Mucosa of stomach (tissue), 1 donor: ENCODE results near the gene CRYGD.
A peak's percentile ranks its signal among the peaks of the same experiment; 100 is the strongest.
"Not testable (repeated sequence)": the region's sequence is repeated elsewhere in the genome, so short reads cannot be mapped to it uniquely, and the experiment has no call there.

Source experiments
- H3K27me3 ChIP-seq: one replicate; pipeline ENCODE4 v1.7.0; 2013; ENCODE audit warnings: mild to moderate bottlenecking, low read length; ENCODE audit not compliant: control insufficient read depth, insufficient read depth
- H3K36me3 ChIP-seq: one replicate; pipeline ENCODE4 v1.7.0; 2013; ENCODE audit warnings: low read length; ENCODE audit not compliant: control insufficient read depth, insufficient read depth
- H3K4me1 ChIP-seq: one replicate; pipeline ENCODE4 v1.7.0; 2013; ENCODE audit warnings: mild to moderate bottlenecking, low read length; ENCODE audit not compliant: control insufficient read depth, insufficient read depth
- H3K4me3 ChIP-seq: one replicate; pipeline ENCODE4 v1.7.0; 2013; ENCODE audit warnings: low read length
- H3K9ac ChIP-seq: one replicate; pipeline ENCODE4 v1.7.0; 2013; ENCODE audit warnings: mild to moderate bottlenecking, low read length, moderate library complexity
- H3K9me3 ChIP-seq: one replicate; pipeline ENCODE4 v1.7.0; 2013; ENCODE audit warnings: mild to moderate bottlenecking, low read length, moderate library complexity; ENCODE audit not compliant: control insufficient read depth
- donor health status: Pancreatic carcinoma.

CRYGD gene

GRCh38 chr2:208142925-208143799 lies 18.8 kb upstream of the CRYGD start:
- peaks cover 6% of the 10 kb centered on the region for H3K4me1 ChIP-seq
- no peaks in the 10 kb centered on the region for H3K36me3 ChIP-seq
- H3K9ac ChIP-seq = no peak overlapping the region
- H3K9me3 ChIP-seq = no peaks in the 10 kb centered on the region
- H3K27me3 ChIP-seq = peaks cover 5% of the 10 kb centered on the region
- H3K4me3 ChIP-seq = no peak overlapping the region

GRCh38 chr2:208142240-208142924 lies 18.1 kb upstream of the CRYGD start:
- H3K9me3 ChIP-seq = no peaks in the 10 kb centered on the region
- peaks cover 6% of the 10 kb centered on the region for H3K4me1 ChIP-seq
- H3K27me3 ChIP-seq = peaks cover 4% of the 10 kb centered on the region
- no peaks in the 10 kb centered on the region for H3K36me3 ChIP-seq
- H3K9ac ChIP-seq = no peak overlapping the region
- no peak overlapping the region for H3K4me3 ChIP-seq

- Histone ChIP-seq H3K27me3 (no peaks in the 10 kb centered on the region), H3K4me1 (peaks cover 30% of the 10 kb centered on the region), H3K4me3 (no peak overlapping the region), H3K9ac (no peak overlapping the region), H3K36me3 (no peaks in the 10 kb centered on the region), H3K9me3 (no peaks in the 10 kb centered on the region)
Observed at GRCh38 chr2:208139447-208139846, 15.1 kb upstream of the CRYGD start.

GRCh38 chr2:208138334-208138733 lies 14.0 kb upstream of the CRYGD start:
- peaks cover 30% of the 10 kb centered on the region for H3K4me1 ChIP-seq
- H3K9ac ChIP-seq, H3K36me3 ChIP-seq, H3K9me3 ChIP-seq, H3K4me3 ChIP-seq, H3K27me3 ChIP-seq: not testable (repeated sequence)

GRCh38 chr2:208136716-208137094 lies 12.4 kb upstream of the CRYGD start:
- Histone ChIP-seq H3K4me3 (no peak overlapping the region), H3K9ac (peak overlapping the region; percentile 11), H3K36me3 (no peaks in the 10 kb centered on the region), H3K27me3 (no peaks in the 10 kb centered on the region), H3K4me1 (peaks cover 24% of the 10 kb centered on the region), H3K9me3 (no peaks in the 10 kb centered on the region)

- H3K9ac ChIP-seq = peak overlapping the region; percentile 11
- no peaks in the 10 kb centered on the region for H3K9me3 ChIP-seq
- H3K4me1 ChIP-seq = peaks cover 25% of the 10 kb centered on the region
- H3K27me3 ChIP-seq = no peaks in the 10 kb centered on the region
- no peak overlapping the region for H3K4me3 ChIP-seq
- no peaks in the 10 kb centered on the region for H3K36me3 ChIP-seq
Observed at GRCh38 chr2:208135794-208136715, 11.7 kb upstream of the CRYGD start.

- H3K4me3 ChIP-seq = no peak overlapping the region
- peaks cover 35% of the 10 kb centered on the region for H3K4me1 ChIP-seq
Observed at GRCh38 chr2:208134928-208135586, 10.7 kb upstream of the CRYGD start.

GRCh38 chr2:208130712-208131110 lies 6.4 kb upstream of the CRYGD start:
- H3K4me1 ChIP-seq = peaks cover 27% of the 10 kb centered on the region
- H3K9ac ChIP-seq = no peak overlapping the region
- H3K9me3 ChIP-seq = no peaks in the 10 kb centered on the region
- no peaks in the 10 kb centered on the region for H3K36me3 ChIP-seq
- no peaks in the 10 kb centered on the region for H3K27me3 ChIP-seq
- no peak overlapping the region for H3K4me3 ChIP-seq

More at GRCh38 chr2:208134928-208135586, 10.7 kb upstream of the CRYGD start:
- H3K9me3 ChIP-seq = no peaks in the 10 kb centered on the region
- H3K27me3 ChIP-seq = no peaks in the 10 kb centered on the region
- no peaks in the 10 kb centered on the region for H3K36me3 ChIP-seq
- H3K9ac ChIP-seq = no peak overlapping the region

- no peaks in the 10 kb centered on the region for H3K9me3 ChIP-seq
- no peak within 1 kb of the TSS for H3K4me3 ChIP-seq
- H3K36me3 ChIP-seq = no peaks in the 10 kb centered on the region
- H3K4me1 ChIP-seq = peaks cover 21% of the 10 kb centered on the region
- no peak within 1 kb of the TSS for H3K9ac ChIP-seq
- no peaks in the 10 kb centered on the region for H3K27me3 ChIP-seq
Observed at GRCh38 chr2:208129744-208130711, 5.7 kb upstream of the CRYGD start, which contains the start of gene CRYGC. TSS of gene CRYGC (minus strand) at chr2:208129828. CDS start at chr2:208129792, 36 bp downstream.

- H3K9me3 ChIP-seq = no peaks in the 10 kb centered on the region
- peaks cover 16% of the 10 kb centered on the region for H3K4me1 ChIP-seq
- no peaks in the 10 kb centered on the region for H3K36me3 ChIP-seq
- no peak overlapping the region for H3K4me3 ChIP-seq
- peaks cover 4% of the 10 kb centered on the region for H3K27me3 ChIP-seq
- H3K9ac ChIP-seq = no peak overlapping the region
Observed at GRCh38 chr2:208128136-208128535, 3.8 kb upstream of the CRYGD start.
